Keratinocyte (primary cell): Measurements from ENCODE around the gene LAMB1. TPM values are rescaled to one million over a fixed set of nuclear protein-coding genes. Genes with fewer than 3 reads are reported as not detected.

Experiments used
- DNase-seq: peaks from one replicate; pipeline ENCODE4 v3.0.0-alpha.2; 2011; ENCODE audit warnings: low read depth, missing footprints, low spot score
- FAIRE-seq: peaks from 2 replicates; lab custom pipeline; 2011; peaks lifted over from hg19 to GRCh38; lab: Jason Lieb, UNC
- H2AFZ ChIP-seq: 2 replicates; pipeline ENCODE4 v1.6.0; 2012; ENCODE audit warnings: low read length, control low read depth, inconsistent platforms; ENCODE audit not compliant: control insufficient read depth
- H3K27ac ChIP-seq: 2 replicates; pipeline ENCODE4 v1.5.1; 2011; ENCODE audit warnings: low read length; ENCODE audit not compliant: control insufficient read depth, insufficient read depth
- H3K27me3 ChIP-seq: 3 replicates; pipeline ENCODE4 v1.6.0; 2011; ENCODE audit warnings: low read length; ENCODE audit not compliant: control insufficient read depth, insufficient read depth; ENCODE audit errors: extremely low read depth
- H3K36me3 ChIP-seq, 2 experiments: 2 replicates in 1 of 2; 3 replicates in 1 of 2; pipeline ENCODE4 v1.5.1; 2011; ENCODE audit warnings: low read length in 2 of 2, mild to moderate bottlenecking in 1 of 2; ENCODE audit not compliant: control insufficient read depth in 2 of 2, insufficient read depth in 2 of 2; ENCODE audit errors: extremely low read depth in 1 of 2
- H3K4me1 ChIP-seq: 3 replicates; pipeline ENCODE4 v1.5.1; 2011; ENCODE audit warnings: low read length; ENCODE audit not compliant: control insufficient read depth, insufficient read depth; ENCODE audit errors: extremely low read depth
- H3K4me2 ChIP-seq: 3 replicates; pipeline ENCODE4 v1.6.0; 2011; ENCODE audit warnings: low read depth, low read length; ENCODE audit not compliant: control insufficient read depth, insufficient read depth; ENCODE audit errors: extremely low read depth
- H3K4me3 ChIP-seq, 3 experiments: fragments of 200-600 bp in 1 of 3; sonication (generic) in 1 of 3; 2 replicates in 2 of 3; 3 replicates in 1 of 3; pipeline ENCODE4 v1.5.1; 2011 to 2016; ENCODE audit warnings: low read length in 3 of 3, mild to moderate bottlenecking in 3 of 3, control low read depth in 2 of 3, inconsistent platforms in 1 of 3, low read depth in 1 of 3, mixed read lengths in 1 of 3, mixed run types in 1 of 3, moderate library complexity in 1 of 3; ENCODE audit not compliant: control insufficient read depth in 2 of 3, insufficient read depth in 2 of 3; ENCODE audit errors: extremely low read depth in 1 of 3
- H3K79me2 ChIP-seq: 2 replicates; pipeline ENCODE4 v1.6.0; 2012; ENCODE audit warnings: low read length; ENCODE audit not compliant: control insufficient read depth, insufficient read depth
- H3K9ac ChIP-seq: 3 replicates; pipeline ENCODE4 v1.6.0; 2011; ENCODE audit warnings: low read length; ENCODE audit not compliant: control insufficient read depth, insufficient read depth; ENCODE audit errors: extremely low read depth
- H3K9me1 ChIP-seq: 3 replicates; pipeline ENCODE4 v1.6.0; 2011; ENCODE audit warnings: low read length; ENCODE audit not compliant: control insufficient read depth, insufficient read depth; ENCODE audit errors: extremely low read depth
- H3K9me3 ChIP-seq: 2 replicates; pipeline ENCODE4 v1.5.1; 2012; ENCODE audit warnings: low read depth, low read length; ENCODE audit not compliant: control insufficient read depth
- H4K20me1 ChIP-seq: 3 replicates; pipeline ENCODE4 v1.6.0; 2011; ENCODE audit warnings: low read length; ENCODE audit not compliant: control insufficient read depth, insufficient read depth; ENCODE audit errors: extremely low read depth
- EZH2 ChIP-seq: IDR thresholded peaks from one replicate; pipeline ENCODE4 v1.6.1; 2012; ENCODE audit warnings: inconsistent platforms, mild to moderate bottlenecking, low read length, moderate library complexity
- dilution Hi-C: fragments of 300-500 bp; cut with MboI; formaldehyde crosslinking; loops from one replicate; pipeline ENCODE4 v1.7.0; 2020; ENCODE audit warnings: low sequenced_read_pairs; ENCODE audit not compliant: extremely low pct_ligation_motif_present
- polyA plus RNA-seq, 5 experiments: library from polyadenylated mRNA; depleted of rRNA in 3 of 5; stranded (reverse) in 3 of 5; stranded (forward) in 1 of 5; unstranded in 1 of 5; fragments of >200 nt; gene quantifications; 1 replicate in 1 of 5; 2 replicates in 3 of 5; 3 replicates in 1 of 5; pipeline versions ENCODE4 v1.2.1 to v1.2.3, GENCODE V29; 2011 to 2012; ENCODE audit warnings: missing spikeins in 2 of 5, low read depth in 1 of 5, low replicate concordance in 1 of 5
- TF ChIP-seq, protein P1 (sequence below), 3 experiments: IDR thresholded peaks in 1 of 3; conservative IDR thresholded peaks in 1 of 3; optimal IDR thresholded peaks in 1 of 3; 2 replicates in 2 of 3; 3 replicates in 1 of 3; pipeline versions ENCODE3 to v1.5.1; 2011; ENCODE audit warnings: low read length in 3 of 3, mild to moderate bottlenecking in 3 of 3, moderate library complexity in 2 of 3, control low read depth in 1 of 3, inconsistent platforms in 1 of 3; ENCODE audit not compliant: insufficient read depth in 2 of 3; ENCODE audit errors: extremely low read depth in 1 of 3

LAMB1 gene
- polyA plus RNA-seq, 1 donor (not counting 4 experiments of a cell fraction or from before 2014, with no cell fraction given), result 97.9 TPM

DNA sequence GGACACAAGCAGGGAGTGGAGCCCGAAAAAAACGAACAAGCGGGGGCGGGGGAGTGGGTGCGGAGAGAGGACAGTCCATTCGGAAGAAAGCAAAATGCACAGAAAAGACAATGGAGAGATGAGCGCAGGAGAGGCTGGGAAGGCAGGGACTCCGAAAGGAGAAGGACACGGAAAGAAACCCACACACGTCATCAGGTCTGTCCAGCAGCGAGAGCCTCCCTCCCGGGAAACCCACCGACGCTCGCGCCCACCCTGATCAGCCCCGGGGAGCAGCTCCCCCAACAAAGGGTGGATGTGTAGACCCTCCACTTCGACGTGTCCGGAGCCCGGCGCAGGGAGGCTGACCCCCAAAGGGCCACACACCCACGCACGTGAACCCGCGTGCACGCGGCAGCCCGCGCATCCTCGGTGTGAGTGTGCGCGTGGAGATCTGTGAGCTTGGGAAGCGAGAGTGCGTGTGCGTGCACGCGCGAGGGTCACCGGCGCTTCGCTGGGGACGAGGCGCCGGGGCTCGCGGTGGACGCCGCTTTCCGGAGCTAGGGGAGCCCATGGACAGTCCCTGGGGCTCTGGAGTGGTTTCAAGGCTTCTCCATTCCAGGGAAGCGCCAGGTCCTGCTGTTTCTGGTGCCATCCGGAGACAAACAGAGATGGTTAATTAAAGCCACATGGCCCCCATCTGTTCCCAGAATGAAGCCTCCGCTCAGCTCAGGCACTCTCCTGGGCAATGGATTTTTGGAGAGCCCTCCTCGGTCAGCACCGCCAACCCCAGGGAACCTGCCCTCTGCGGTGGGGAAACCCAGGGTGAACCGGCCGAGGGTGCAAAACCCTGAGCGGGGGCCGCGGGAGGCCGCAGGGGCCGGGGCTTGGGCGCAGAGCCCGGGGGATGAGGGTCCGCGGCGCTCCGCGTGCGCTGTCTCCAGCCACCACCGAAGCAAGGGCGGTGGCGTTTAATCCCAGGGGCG is 916 bp downstream of the LAMB1 start:
- H3K27ac ChIP-seq, result peak overlapping the region; percentile 37
- dilution Hi-C loops, result no loop called here
- no peaks in the 10 kb centered on the region for H3K9me3 ChIP-seq
- H3K27me3 ChIP-seq, result no peaks in the 10 kb centered on the region
- H4K20me1 ChIP-seq, result no peaks in the 10 kb centered on the region
- peaks cover 40% of the 10 kb centered on the region for H3K4me1 ChIP-seq
- H3K36me3 ChIP-seq, result peaks cover 0 to 3% of the 10 kb centered on the region in 2 experiments
- no peaks in the 10 kb centered on the region for H3K9me1 ChIP-seq
- peak overlapping the region; percentile 85 for H3K4me2 ChIP-seq
- H3K9ac ChIP-seq, result peak overlapping the region; percentile 77
- FAIRE-seq, result no peak
- H3K4me3 ChIP-seq, result peak overlapping the region; percentile 67 to 85 (median 77)
- DNase-seq, result no peak
- peaks cover 10% of the 10 kb centered on the region for H3K79me2 ChIP-seq
- no peak for TF ChIP-seq EZH2
- TF ChIP-seq, protein P1, sequence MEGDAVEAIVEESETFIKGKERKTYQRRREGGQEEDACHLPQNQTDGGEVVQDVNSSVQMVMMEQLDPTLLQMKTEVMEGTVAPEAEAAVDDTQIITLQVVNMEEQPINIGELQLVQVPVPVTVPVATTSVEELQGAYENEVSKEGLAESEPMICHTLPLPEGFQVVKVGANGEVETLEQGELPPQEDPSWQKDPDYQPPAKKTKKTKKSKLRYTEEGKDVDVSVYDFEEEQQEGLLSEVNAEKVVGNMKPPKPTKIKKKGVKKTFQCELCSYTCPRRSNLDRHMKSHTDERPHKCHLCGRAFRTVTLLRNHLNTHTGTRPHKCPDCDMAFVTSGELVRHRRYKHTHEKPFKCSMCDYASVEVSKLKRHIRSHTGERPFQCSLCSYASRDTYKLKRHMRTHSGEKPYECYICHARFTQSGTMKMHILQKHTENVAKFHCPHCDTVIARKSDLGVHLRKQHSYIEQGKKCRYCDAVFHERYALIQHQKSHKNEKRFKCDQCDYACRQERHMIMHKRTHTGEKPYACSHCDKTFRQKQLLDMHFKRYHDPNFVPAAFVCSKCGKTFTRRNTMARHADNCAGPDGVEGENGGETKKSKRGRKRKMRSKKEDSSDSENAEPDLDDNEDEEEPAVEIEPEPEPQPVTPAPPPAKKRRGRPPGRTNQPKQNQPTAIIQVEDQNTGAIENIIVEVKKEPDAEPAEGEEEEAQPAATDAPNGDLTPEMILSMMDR (optimal IDR thresholded peaks at IDR 0.05 in 1 of 3, IDR thresholded peaks at IDR 0.05 in 1 of 3, conservative IDR thresholded peaks at IDR 0.05 in 1 of 3; ENCODE audit: extremely low read depth in 1 of 3, insufficient read depth in 2 of 3, low read length in 3 of 3), result no peak
- peak overlapping the region; percentile 67 for H2AFZ ChIP-seq

DNA sequence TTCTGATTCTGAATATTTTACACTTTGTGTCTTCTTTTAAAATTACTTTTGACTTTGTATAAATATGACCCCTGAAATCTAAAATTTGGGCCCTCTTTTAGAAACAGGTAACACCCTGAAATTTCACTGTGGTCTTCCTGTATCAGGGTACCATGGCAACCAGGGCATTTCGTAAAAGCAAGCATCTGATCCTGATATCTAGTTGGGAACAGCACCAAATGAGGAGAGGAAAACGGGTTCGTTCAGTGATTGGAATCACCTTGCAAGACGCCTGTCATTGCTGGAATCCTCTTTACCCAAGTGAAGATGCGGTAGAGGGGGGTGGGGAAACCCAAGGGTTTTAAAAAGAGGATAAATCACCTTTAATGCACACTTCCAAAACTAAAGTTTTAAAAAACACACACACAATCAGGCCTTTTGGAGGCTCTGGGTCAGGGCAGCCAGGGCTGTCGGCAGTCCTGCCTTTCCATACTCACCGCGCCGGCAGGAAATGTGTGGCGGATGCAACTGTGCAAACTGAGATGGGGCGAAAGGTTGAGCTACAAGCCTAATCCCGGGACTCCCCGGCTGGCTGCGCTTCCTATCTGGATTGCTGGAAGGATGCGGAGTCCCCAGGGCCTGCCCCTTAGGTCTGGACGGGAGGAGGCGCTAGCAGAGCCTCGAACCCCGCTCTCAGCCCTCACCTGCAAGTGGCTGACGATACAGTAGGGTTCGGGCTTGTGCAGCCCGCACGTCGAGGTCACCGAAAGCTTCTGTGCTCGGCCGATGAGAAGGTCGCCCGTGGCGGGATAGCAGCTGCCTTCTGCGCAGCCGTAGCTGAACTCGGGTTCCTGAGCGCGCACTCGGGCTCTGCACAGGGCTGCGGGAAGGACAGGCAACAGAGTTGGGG is 1.8 kb downstream of the LAMB1 start:
- H2AFZ ChIP-seq, result no peak overlapping the region
- peaks cover 48% of the 10 kb centered on the region for H3K4me1 ChIP-seq
- H3K4me2 ChIP-seq, result peak overlapping the region; percentile 85
- H3K9me3 ChIP-seq, result no peaks in the 10 kb centered on the region
- no peak overlapping the region for H3K27ac ChIP-seq
- no peak for FAIRE-seq
- no peaks in the 10 kb centered on the region for H3K9me1 ChIP-seq
- no peaks in the 10 kb centered on the region for H3K27me3 ChIP-seq
- H3K4me3 ChIP-seq, result peak overlapping the region; percentile 67 to 85 (median 77)
- H4K20me1 ChIP-seq, result no peaks in the 10 kb centered on the region
- peaks cover 2 to 3% of the 10 kb centered on the region in 2 experiments for H3K36me3 ChIP-seq
- peak overlapping the region; percentile 77 for H3K9ac ChIP-seq
- dilution Hi-C loops, result no loop called here
- TF ChIP-seq, protein P1 (optimal IDR thresholded peaks at IDR 0.05 in 1 of 3, IDR thresholded peaks at IDR 0.05 in 1 of 3, conservative IDR thresholded peaks at IDR 0.05 in 1 of 3; ENCODE audit: extremely low read depth in 1 of 3, insufficient read depth in 2 of 3, low read length in 3 of 3), result peak; percentile 16 to 59 (median 35)
- TF ChIP-seq EZH2, result no peak
- H3K79me2 ChIP-seq, result peaks cover 10% of the 10 kb centered on the region
- no peak for DNase-seq
